Stomach (tissue), 9 donors: Measurements from ENCODE around the gene MRGPRE. TPM values are rescaled to one million over a fixed set of nuclear protein-coding genes. Genes with fewer than 3 reads are reported as not detected.

ENCODE experiments used
- DNase-seq, 2 donors: peaks; one replicate each; pipeline versions ENCODE4 v3.0.0 to v3.0.0-alpha.2; 2013 to 2019
- H3K27ac ChIP-seq, 5 donors: fragments of 200-600 bp in 4 of 5; sonication (generic) in 4 of 5; one replicate each; pipeline ENCODE4 v1.5.1; 2013 to 2019; ENCODE audit warnings: mild to moderate bottlenecking in 1 of 5, moderate library complexity in 1 of 5
- H3K27me3 ChIP-seq, 3 donors: fragments of 200-600 bp; sonication (generic); one replicate each; pipeline ENCODE4 v1.5.1; 2017 to 2019; ENCODE audit warnings: mixed run types in 1 of 3
- H3K36me3 ChIP-seq, 4 donors: fragments of 200-600 bp; sonication (generic); 1 replicate in 3 of 4; 2 replicates in 1 of 4; pipeline ENCODE4 v1.5.1; 2016 to 2019
- H3K4me1 ChIP-seq, 4 donors: fragments of 200-600 bp; sonication (generic); one replicate each; pipeline ENCODE4 v1.5.1; 2016 to 2019
- H3K4me3 ChIP-seq, 4 donors: fragments of 200-600 bp; sonication (generic) in 3 of 4; one replicate each; pipeline ENCODE4 v1.5.1; 2016 to 2019; ENCODE audit warnings: mild to moderate bottlenecking in 1 of 4
- H3K9me3 ChIP-seq, 4 donors: fragments of 200-600 bp; sonication (generic); one replicate each; pipeline ENCODE4 v1.5.1; 2016 to 2019
- CTCF ChIP-seq, 7 experiments: fragments of 450-650 bp in 4 of 7; fragments of 200-600 bp in 3 of 7; sonication (generic) in 3 of 7; IDR thresholded peaks; one replicate each; pipeline ENCODE4 v1.5.1; 2016 to 2019; ENCODE audit warnings: antibody characterized with exemption in 7 of 7, control low read depth in 2 of 7, mild to moderate bottlenecking in 1 of 7
- EP300 ChIP-seq: sonication (generic); formaldehyde crosslinking; IDR thresholded peaks from one replicate; pipeline ENCODE4 v1.6.1; 2017; ENCODE audit warnings: antibody characterized with exemption
- POLR2A ChIP-seq, 4 donors: fragments of 450-650 bp; IDR thresholded peaks; one replicate each; pipeline ENCODE4 v1.6.1; 2016; ENCODE audit warnings: antibody characterized with exemption in 4 of 4, control low read depth in 2 of 4, mild to moderate bottlenecking in 1 of 4, moderate library complexity in 1 of 4
- POLR2AphosphoS5 ChIP-seq, 3 donors: sonication (generic); formaldehyde crosslinking; IDR thresholded peaks; one replicate each; pipeline ENCODE4 v1.6.1; 2016; ENCODE audit warnings: antibody characterized with exemption in 3 of 3
- WGBS, 5 donors: extraction: QIAGEN DNeasy Blood & Tissue Kit in 3 of 5; methylation state at CpG; one replicate each; pipeline versions ENCODE4 v1.1.5 to v1.1.7; 2013 to 2018; 5-methylcytosine and 5-hydroxymethylcytosine counted together
- intact Hi-C: fragments of 100-400 bp; cut with DNase I; formaldehyde crosslinking; loops from one replicate; pipeline ENCODE4 v1.15.1; 2023; ENCODE audit warnings: low total_unique reads
- polyA plus RNA-seq, 3 donors: library from polyadenylated mRNA; stranded (reverse); fragments of 200-250 nt; gene quantifications; one replicate each; pipeline ENCODE4 v1.2.3, GENCODE V29; 2013
- total RNA-seq, 5 donors: library from RNA; depleted of rRNA; stranded (reverse); fragments of >200 nt; gene quantifications; one replicate each; pipeline versions ENCODE4 v1.1.0 to v1.2.3, GENCODE V29; 2014 to 2016
- donor health status: healthy with polysubstance abuse.
- donor health status: Bipolar disorder and iron deficiency.
- donor health status: healthy.

MRGPRE gene
- total and polyA plus RNA-seq, 8 donors, result not detected

GRCh38 chr11:3232956-3233355 is 739 bp upstream of the MRGPRE start:
- Histone ChIP-seq H3K27me3 (peaks cover 0 to 49% (median 11%) of the 10 kb centered on the region in 3 donors), H3K4me1 (peaks cover 0 to 5% (median 0%) of the 10 kb centered on the region in 4 donors), H3K4me3 (no peak overlapping the region), H3K27ac (no peak overlapping the region), H3K9me3 (no peaks in the 10 kb centered on the region), H3K36me3 (no peaks in the 10 kb centered on the region)
- no peak for DNase-seq
- intact Hi-C loops, result no loop called here
- WGBS, 5 donors, result 81 to 91% (median 89%) methylated on average over 17 to 21 of the region's 21 CpGs
- TF ChIP-seq POLR2AphosphoS5 (IDR thresholded peaks at IDR 0.05) (no peak), CTCF (IDR thresholded peaks at IDR 0.05) (no peak), POLR2A (IDR thresholded peaks at IDR 0.05) (no peak), EP300 (no peak)

GRCh38 chr11:3231550-3231850 is 717 bp downstream of the MRGPRE start:
- Histone ChIP-seq H3K4me1 (peaks cover 0 to 5% (median 0%) of the 10 kb centered on the region in 4 donors), H3K27me3 (peaks cover 0 to 57% (median 11%) of the 10 kb centered on the region in 3 donors), H3K4me3 (no peak overlapping the region), H3K36me3 (no peaks in the 10 kb centered on the region), H3K27ac (no peak overlapping the region), H3K9me3 (no peaks in the 10 kb centered on the region)
- 64 to 72% (median 67%) methylated on average over 6 of the region's 6 CpGs for WGBS, 5 donors
- intact Hi-C loops, result no loop called here
- TF ChIP-seq CTCF (IDR thresholded peaks at IDR 0.05), result no peak
- no peak for TF ChIP-seq POLR2AphosphoS5 (IDR thresholded peaks at IDR 0.05)
- TF ChIP-seq EP300, result no peak
- no peak for TF ChIP-seq POLR2A (IDR thresholded peaks at IDR 0.05)
- no peak for DNase-seq

- WGBS, 5 donors, result 71 to 79% (median 76%) methylated on average over 7 to 12 of the region's 12 CpGs
- no peaks in the 10 kb centered on the region for H3K9me3 ChIP-seq
- DNase-seq, result no peak
- no peak overlapping the region for H3K27ac ChIP-seq
- H3K27me3 ChIP-seq, result peaks cover 0 to 57% (median 11%) of the 10 kb centered on the region in 3 donors
- no peak for TF ChIP-seq EP300
- TF ChIP-seq POLR2AphosphoS5 (IDR thresholded peaks at IDR 0.05), result no peak
- TF ChIP-seq POLR2A (IDR thresholded peaks at IDR 0.05), result no peak
- TF ChIP-seq CTCF (IDR thresholded peaks at IDR 0.05), result no peak
- no peak overlapping the region for H3K4me3 ChIP-seq
- intact Hi-C loops, result no loop called here
- H3K36me3 ChIP-seq, result no peaks in the 10 kb centered on the region
- H3K4me1 ChIP-seq, result peaks cover 0 to 5% (median 0%) of the 10 kb centered on the region in 4 donors
These were observed 1.3 kb downstream of the MRGPRE start for GRCh38 chr11:3230636-3231549.

- WGBS, 5 donors, result 75 to 81% (median 79%) methylated on average over 12 to 21 of the region's 21 CpGs
- TF ChIP-seq CTCF (IDR thresholded peaks at IDR 0.05), result no peak
- TF ChIP-seq EP300, result no peak
- peaks cover 0 to 5% (median 0%) of the 10 kb centered on the region in 4 donors for H3K4me1 ChIP-seq
- no peaks in the 10 kb centered on the region for H3K9me3 ChIP-seq
- DNase-seq, result no peak
- peaks cover 0 to 62% (median 11%) of the 10 kb centered on the region in 3 donors for H3K27me3 ChIP-seq
- H3K36me3 ChIP-seq, result no peaks in the 10 kb centered on the region
- H3K4me3 ChIP-seq, result no peak overlapping the region
- intact Hi-C loops, result no loop called here
- H3K27ac ChIP-seq, result no peak overlapping the region
These were observed 2.3 kb downstream of the MRGPRE start for GRCh38 chr11:3229673-3230630.
